Neural progenitor cell (in vitro differentiated cells): ENCODE results near the gene SPATA31C1.
"Not testable (repeated sequence)": the region's sequence is repeated elsewhere in the genome, so short reads cannot be mapped to it uniquely, and the experiment has no call there.

ENCODE experiments used
- EZH2phosphoT487 ChIP-seq: fragments of 200-600 bp; sonication (generic); IDR thresholded peaks from 2 replicates; pipeline ENCODE4 v1.6.1; 2017; ENCODE audit warnings: antibody characterized with exemption
- TF ChIP-seq, protein P1 (sequence below): fragments of 200-600 bp; sonication (generic); IDR thresholded peaks from 2 replicates; pipeline ENCODE4 v1.5.1; 2017; ENCODE audit warnings: antibody characterized with exemption, mild to moderate bottlenecking

GRCh38 chr9:87919013-87919412 lies 1.3 kb downstream of the SPATA31C1 start:
- not testable (repeated sequence) for TF ChIP-seq EZH2phosphoT487
- TF ChIP-seq, protein P1, sequence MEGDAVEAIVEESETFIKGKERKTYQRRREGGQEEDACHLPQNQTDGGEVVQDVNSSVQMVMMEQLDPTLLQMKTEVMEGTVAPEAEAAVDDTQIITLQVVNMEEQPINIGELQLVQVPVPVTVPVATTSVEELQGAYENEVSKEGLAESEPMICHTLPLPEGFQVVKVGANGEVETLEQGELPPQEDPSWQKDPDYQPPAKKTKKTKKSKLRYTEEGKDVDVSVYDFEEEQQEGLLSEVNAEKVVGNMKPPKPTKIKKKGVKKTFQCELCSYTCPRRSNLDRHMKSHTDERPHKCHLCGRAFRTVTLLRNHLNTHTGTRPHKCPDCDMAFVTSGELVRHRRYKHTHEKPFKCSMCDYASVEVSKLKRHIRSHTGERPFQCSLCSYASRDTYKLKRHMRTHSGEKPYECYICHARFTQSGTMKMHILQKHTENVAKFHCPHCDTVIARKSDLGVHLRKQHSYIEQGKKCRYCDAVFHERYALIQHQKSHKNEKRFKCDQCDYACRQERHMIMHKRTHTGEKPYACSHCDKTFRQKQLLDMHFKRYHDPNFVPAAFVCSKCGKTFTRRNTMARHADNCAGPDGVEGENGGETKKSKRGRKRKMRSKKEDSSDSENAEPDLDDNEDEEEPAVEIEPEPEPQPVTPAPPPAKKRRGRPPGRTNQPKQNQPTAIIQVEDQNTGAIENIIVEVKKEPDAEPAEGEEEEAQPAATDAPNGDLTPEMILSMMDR = not testable (repeated sequence)
